ENCODE data around the gene TIPARP. TPM values are rescaled to one million over a fixed set of nuclear protein-coding genes. Genes with fewer than 3 reads are reported as not detected.

The TIPARP gene
- polyA plus RNA-seq, 3 donors from 2014 or later = 21.7 to 32.6 (median 22.6) TPM

- Mint-ChIP-seq H3K36me3 (no peaks in the 10 kb centered on the region), H3K9me3 (no peaks in the 10 kb centered on the region)
- DNase-seq = no peak
Measured at GRCh38 chr3:156657862-156658731, 16.3 kb upstream of the TIPARP start.

GRCh38 chr3:156658732-156659090 is 15.7 kb upstream of the TIPARP start:
- Mint-ChIP-seq H3K27ac (no peak overlapping the region), H3K4me1 (peaks cover 7 to 9% of the 10 kb centered on the region in 2 donors), H3K36me3 (no peaks in the 10 kb centered on the region), H3K4me3 (no peak overlapping the region), H3K27me3 (ENCODE audit: low read depth in 3 of 3) (peaks cover 0 to 5% (median 2%) of the 10 kb centered on the region in 3 donors), H3K9me3 (no peaks in the 10 kb centered on the region)
- no peak for DNase-seq

More at GRCh38 chr3:156657862-156658731, 16.3 kb upstream of the TIPARP start:
- no peak overlapping the region for H3K4me3 Mint-ChIP-seq
- no peak overlapping the region for H3K27ac Mint-ChIP-seq
- H3K27me3 Mint-ChIP-seq (ENCODE audit: low read depth in 3 of 3) = peaks cover 0 to 5% (median 2%) of the 10 kb centered on the region in 3 donors
- H3K4me1 Mint-ChIP-seq = peaks cover 4 to 6% of the 10 kb centered on the region in 2 donors

- H3K27ac Mint-ChIP-seq = peak overlapping the region in 1 of 6 donors; percentile 8
- H3K4me3 Mint-ChIP-seq = no peak overlapping the region
- peaks cover 13 to 15% of the 10 kb centered on the region in 2 donors for H3K4me1 Mint-ChIP-seq
- H3K9me3 Mint-ChIP-seq = no peaks in the 10 kb centered on the region
- no peaks in the 10 kb centered on the region for H3K36me3 Mint-ChIP-seq
- peaks cover 0 to 5% (median 2%) of the 10 kb centered on the region in 3 donors for H3K27me3 Mint-ChIP-seq (ENCODE audit: low read depth in 3 of 3)
- no peak for DNase-seq
Measured at GRCh38 chr3:156659260-156659659, 15.1 kb upstream of the TIPARP start.

- Mint-ChIP-seq H3K36me3 (peaks cover 0 to 2% (median 0%) of the 10 kb centered on the region in 3 donors), H3K27ac (no peak overlapping the region), H3K4me3 (no peak overlapping the region), H3K9me3 (no peaks in the 10 kb centered on the region), H3K4me1 (peaks cover 32 to 33% of the 10 kb centered on the region in 2 donors), H3K27me3 (ENCODE audit: low read depth in 3 of 3) (peaks cover 0 to 5% (median 2%) of the 10 kb centered on the region in 3 donors)
- no peak for DNase-seq
Measured at GRCh38 chr3:156661155-156661554, 13.2 kb upstream of the TIPARP start.

GRCh38 chr3:156664011-156664830 is 10.2 kb upstream of the TIPARP start:
- Mint-ChIP-seq H3K4me1 (peaks cover 57 to 64% of the 10 kb centered on the region in 2 donors), H3K27ac (peak overlapping the region; percentile 76 to 95 (median 92)), H3K36me3 (peaks cover 0 to 6% (median 0%) of the 10 kb centered on the region in 3 donors), H3K27me3 (ENCODE audit: low read depth in 3 of 3) (peaks cover 0 to 2% (median 2%) of the 10 kb centered on the region in 3 donors), H3K9me3 (no peaks in the 10 kb centered on the region), H3K4me3 (peak overlapping the region; percentile 73 to 83 (median 81))
- peak in 2 of 3 donors; percentile 23 to 30 for DNase-seq

GRCh38 chr3:156664831-156665178 is 9.6 kb upstream of the TIPARP start:
- H3K9me3 Mint-ChIP-seq = no peaks in the 10 kb centered on the region
- H3K27me3 Mint-ChIP-seq (ENCODE audit: low read depth in 3 of 3) = peaks cover 0 to 2% (median 2%) of the 10 kb centered on the region in 3 donors
- H3K4me1 Mint-ChIP-seq = peaks cover 57 to 64% of the 10 kb centered on the region in 2 donors
- peaks cover 0 to 6% (median 0%) of the 10 kb centered on the region in 3 donors for H3K36me3 Mint-ChIP-seq
- peak overlapping the region; percentile 73 to 83 (median 81) for H3K4me3 Mint-ChIP-seq
- H3K27ac Mint-ChIP-seq = peak overlapping the region; percentile 76 to 95 (median 92)
- DNase-seq = no peak

- H3K9me3 Mint-ChIP-seq = no peaks in the 10 kb centered on the region
- H3K27ac Mint-ChIP-seq = peak overlapping the region; percentile 76 to 95 (median 92)
- H3K4me1 Mint-ChIP-seq = peaks cover 57 to 64% of the 10 kb centered on the region in 2 donors
- H3K4me3 Mint-ChIP-seq = peak overlapping the region; percentile 73 to 83 (median 81)
- peaks cover 0 to 6% (median 0%) of the 10 kb centered on the region in 3 donors for H3K36me3 Mint-ChIP-seq
- no peak for DNase-seq
- peaks cover 0 to 2% (median 2%) of the 10 kb centered on the region in 3 donors for H3K27me3 Mint-ChIP-seq (ENCODE audit: low read depth in 3 of 3)
Measured at GRCh38 chr3:156665291-156665690, 9.1 kb upstream of the TIPARP start.

GRCh38 chr3:156666073-156666472 is 8.3 kb upstream of the TIPARP start:
- Mint-ChIP-seq H3K4me1 (peaks cover 57 to 63% of the 10 kb centered on the region in 2 donors), H3K36me3 (peaks cover 0 to 6% (median 0%) of the 10 kb centered on the region in 3 donors), H3K4me3 (peak overlapping the region in 4 of 5 donors; percentile 49 to 83 (median 77)), H3K27me3 (ENCODE audit: low read depth in 3 of 3) (peaks cover 0 to 2% (median 2%) of the 10 kb centered on the region in 3 donors), H3K27ac (peak overlapping the region; percentile 47 to 93 (median 74)), H3K9me3 (no peaks in the 10 kb centered on the region)
- no peak for DNase-seq

GRCh38 chr3:156668073-156668763 is 6.2 kb upstream of the TIPARP start:
- Mint-ChIP-seq H3K36me3 (peaks cover 0 to 11% (median 0%) of the 10 kb centered on the region in 3 donors), H3K4me1 (peaks cover 59 to 65% of the 10 kb centered on the region in 2 donors), H3K27ac (peak overlapping the region in 4 of 6 donors; percentile 13 to 66 (median 34)), H3K4me3 (peak overlapping the region; percentile 23 to 53 (median 36)), H3K27me3 (ENCODE audit: low read depth in 3 of 3) (peaks cover 0 to 2% (median 0%) of the 10 kb centered on the region in 3 donors), H3K9me3 (no peaks in the 10 kb centered on the region)
- no peak for DNase-seq

GRCh38 chr3:156670077-156670476 is 4.3 kb upstream of the TIPARP start:
- H3K4me1 Mint-ChIP-seq = peaks cover 51 to 56% of the 10 kb centered on the region in 2 donors

GRCh38 chr3:156670652-156671051 is 3.7 kb upstream of the TIPARP start:
- peaks cover 11 to 20% (median 17%) of the 10 kb centered on the region in 3 donors for H3K27me3 Mint-ChIP-seq (ENCODE audit: low read depth in 3 of 3)
- H3K36me3 Mint-ChIP-seq = peaks cover 0 to 11% (median 0%) of the 10 kb centered on the region in 3 donors
- no peak overlapping the region for H3K27ac Mint-ChIP-seq
- peaks cover 47 to 51% of the 10 kb centered on the region in 2 donors for H3K4me1 Mint-ChIP-seq
- no peak for DNase-seq
- H3K9me3 Mint-ChIP-seq = peaks cover 0 to 2% (median 0%) of the 10 kb centered on the region in 6 donors
- H3K4me3 Mint-ChIP-seq = no peak overlapping the region

More at GRCh38 chr3:156670077-156670476, 4.3 kb upstream of the TIPARP start:
- Mint-ChIP-seq H3K27me3 (ENCODE audit: low read depth in 3 of 3) (peaks cover 9 to 14% (median 13%) of the 10 kb centered on the region in 3 donors), H3K36me3 (peaks cover 0 to 11% (median 0%) of the 10 kb centered on the region in 3 donors), H3K27ac (no peak overlapping the region), H3K9me3 (no peaks in the 10 kb centered on the region), H3K4me3 (no peak overlapping the region)
- no peak for DNase-seq

- DNase-seq = no peak
Measured at GRCh38 chr3:156673732-156674045, 701 bp upstream of the TIPARP start.

More at GRCh38 chr3:156673732-156674045, 701 bp upstream of the TIPARP start:
- Mint-ChIP-seq H3K27ac (peak overlapping the region; percentile 96 to 99 (median 98)), H3K9me3 (peaks cover 0 to 2% (median 0%) of the 10 kb centered on the region in 6 donors), H3K4me1 (peaks cover 51% of the 10 kb centered on the region in 2 donors), H3K4me3 (peak overlapping the region; percentile 87 to 98 (median 90)), H3K36me3 (peaks cover 11 to 16% (median 12%) of the 10 kb centered on the region in 3 donors), H3K27me3 (ENCODE audit: low read depth in 3 of 3) (peaks cover 17 to 34% (median 26%) of the 10 kb centered on the region in 3 donors)

Data from immature natural killer cell (primary cell).